Heart left ventricle (tissue), 13 donors: Measurements from ENCODE around the gene ARHGDIB.

Experiments
- POLR2A ChIP-seq, 2 donors: fragments of 450-650 bp; IDR thresholded peaks; one replicate each; pipeline ENCODE4 v1.6.1; 2017; ENCODE audit warnings: antibody characterized with exemption in 2 of 2, mild to moderate bottlenecking in 2 of 2, moderate library complexity in 2 of 2
- TF ChIP-seq, protein P1 (sequence below), 12 donors: fragments of 200-600 bp; sonication (generic) in 4 of 12; IDR thresholded peaks; one replicate each; pipeline versions ENCODE4 v1.5.0 to v1.8.0; 2018 to 2022; ENCODE audit warnings: antibody characterized with exemption in 12 of 12, mild to moderate bottlenecking in 5 of 12
- donor health status: ischemic (EF 13 %, LVEDD 7.1; RV severe dilation, severe dysfunction).
- donor health status: DM: no; HTN: yes; CAD: no.
- donor health status: DM: no; HTN: no; CAD: no.
- donor health status: ischemic (EF 25% LVEDD 6.9; RV normal size, moderate dysfunction).
- donor health status: ischemic (EF 25% LVEDD 5.7; RV mildly dilated, moderate dysfunction).
- donor health status: ischemic (EF 35%, LVEDD 5.7; RV mildly dilated, moderate dysfunction).
- donor health status: nonischemic (EF 11% LVEDD 7.7; RV severe dilation, severe dysfunction).
- donor health status: DM: yes; HTN: yes; CAD: no.
- donor health status: PGD.
- donor health status: ischemic (EF 29% LVEDD 5.4; RV normal size, mild dysfunction).
- donor health status: nonischemic (EF 23%, LVEDD 6.1; RV moderate dilation, normal function).

GRCh38 chr12:14942196-14942931, 19.0 kb downstream of the ARHGDIB start:
- TF ChIP-seq, protein P1, sequence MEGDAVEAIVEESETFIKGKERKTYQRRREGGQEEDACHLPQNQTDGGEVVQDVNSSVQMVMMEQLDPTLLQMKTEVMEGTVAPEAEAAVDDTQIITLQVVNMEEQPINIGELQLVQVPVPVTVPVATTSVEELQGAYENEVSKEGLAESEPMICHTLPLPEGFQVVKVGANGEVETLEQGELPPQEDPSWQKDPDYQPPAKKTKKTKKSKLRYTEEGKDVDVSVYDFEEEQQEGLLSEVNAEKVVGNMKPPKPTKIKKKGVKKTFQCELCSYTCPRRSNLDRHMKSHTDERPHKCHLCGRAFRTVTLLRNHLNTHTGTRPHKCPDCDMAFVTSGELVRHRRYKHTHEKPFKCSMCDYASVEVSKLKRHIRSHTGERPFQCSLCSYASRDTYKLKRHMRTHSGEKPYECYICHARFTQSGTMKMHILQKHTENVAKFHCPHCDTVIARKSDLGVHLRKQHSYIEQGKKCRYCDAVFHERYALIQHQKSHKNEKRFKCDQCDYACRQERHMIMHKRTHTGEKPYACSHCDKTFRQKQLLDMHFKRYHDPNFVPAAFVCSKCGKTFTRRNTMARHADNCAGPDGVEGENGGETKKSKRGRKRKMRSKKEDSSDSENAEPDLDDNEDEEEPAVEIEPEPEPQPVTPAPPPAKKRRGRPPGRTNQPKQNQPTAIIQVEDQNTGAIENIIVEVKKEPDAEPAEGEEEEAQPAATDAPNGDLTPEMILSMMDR (IDR thresholded peaks at IDR 0.05) = no peak
- TF ChIP-seq POLR2A (IDR thresholded peaks at IDR 0.05) = no peak
